Common myeloid progenitor, CD34-positive (primary cell): ENCODE results near the gene TIMM10.

ENCODE experiments used
- CTCF ChIA-PET: fragments of 350-600 bp; sonication (Branson Sonifier 250); formaldehyde crosslinking; loops from one replicate; lab custom pipeline; 2021; ENCODE audit warnings: antibody characterized with exemption; lab: Charles Lee
- POLR2A ChIA-PET: fragments of 350-600 bp; sonication (Branson Sonifier 250); formaldehyde crosslinking; loops from one replicate; lab custom pipeline; 2021; ENCODE audit warnings: antibody characterized with exemption; lab: Charles Lee
- DNase-seq, 3 donors: peaks; one replicate each; pipeline versions ENCODE4 v3.0.0 to v3.0.0-alpha.2; 2013
- H3K27ac ChIP-seq, 2 experiments: 1 replicate in 1 of 2; 2 replicates in 1 of 2; pipeline ENCODE4 v1.7.0; 2013; ENCODE audit warnings: inconsistent platforms in 2 of 2, low read length in 2 of 2, mild to moderate bottlenecking in 2 of 2, low read depth in 1 of 2, moderate library complexity in 1 of 2; ENCODE audit not compliant: severe bottlenecking in 2 of 2, insufficient read depth in 1 of 2, poor library complexity in 1 of 2
- H3K27me3 ChIP-seq, 5 experiments: replicated peaks in 2 of 5; 1 replicate in 3 of 5; 2 replicates in 2 of 5; pipeline versions ENCODE4 v1.6.1 to v1.7.0; 2013; ENCODE audit warnings: low read length in 4 of 5, mild to moderate bottlenecking in 2 of 5, moderate library complexity in 2 of 5, inconsistent platforms in 1 of 5; ENCODE audit not compliant: insufficient read depth in 5 of 5, control insufficient read depth in 4 of 5
- H3K36me3 ChIP-seq, 4 experiments: 1 replicate in 2 of 4; 2 replicates in 2 of 4; pipeline versions ENCODE4 v1.6.1 to v1.7.0; 2013; ENCODE audit warnings: low read length in 3 of 4, control low read depth in 1 of 4, mild to moderate bottlenecking in 1 of 4; ENCODE audit not compliant: control insufficient read depth in 4 of 4, insufficient read depth in 4 of 4
- H3K4me1 ChIP-seq, 4 experiments: 1 replicate in 3 of 4; 2 replicates in 1 of 4; pipeline versions ENCODE4 v1.6.1 to v1.7.1; 2013; ENCODE audit warnings: low read length in 3 of 4, mild to moderate bottlenecking in 3 of 4, control low read depth in 1 of 4, inconsistent platforms in 1 of 4, moderate library complexity in 1 of 4; ENCODE audit not compliant: control insufficient read depth in 4 of 4, insufficient read depth in 4 of 4; ENCODE audit errors: control extremely low read depth in 1 of 4
- H3K4me3 ChIP-seq, 7 experiments: 1 replicate in 4 of 7; 2 replicates in 3 of 7; pipeline versions ENCODE4 v1.5.1 to v1.7.0; 2013; ENCODE audit warnings: mild to moderate bottlenecking in 7 of 7, low read length in 6 of 7, moderate library complexity in 6 of 7, inconsistent platforms in 2 of 7, low read depth in 2 of 7, control low read depth in 1 of 7; ENCODE audit not compliant: insufficient read depth in 4 of 7, control insufficient read depth in 1 of 7; ENCODE audit errors: extremely low read depth in 1 of 7
- H3K9me3 ChIP-seq, 5 experiments: 1 replicate in 4 of 5; 2 replicates in 1 of 5; pipeline versions ENCODE4 v1.6.1 to v1.7.1; 2013; ENCODE audit warnings: low read length in 4 of 5, mild to moderate bottlenecking in 2 of 5, inconsistent platforms in 1 of 5, low read depth in 1 of 5, moderate library complexity in 1 of 5; ENCODE audit not compliant: control insufficient read depth in 4 of 5, insufficient read depth in 2 of 5; ENCODE audit errors: control extremely low read depth in 1 of 5
- WGBS: methylation state at CpG from one replicate; pipeline ENCODE4 v1.1.5; 2013; ENCODE audit not compliant: insufficient coverage; 5-methylcytosine and 5-hydroxymethylcytosine counted together

Gene TIMM10

GRCh38 chr11:57566905-57567514 lies 36.5 kb upstream of the TIMM10 start:
- 0% methylated on average over 8 of the region's 15 CpGs for WGBS
- peak in 2 of 3 donors; percentile 46 to 62 for DNase-seq
- ChIA-PET POLR2A (interaction anchor here (1.6 kb wide), 1 partner anchor 72 kb away, joined by 18 read pairs; no protein-coding TSS in a partner anchor), CTCF (interaction anchor here (0.7 to 9.5 kb wide), 16 partner anchors 9 to 113 kb away, joined by 3 to 401 read pairs (median 6); partner anchors contain the start of genes SERPING1 and SMTNL1)
- Histone ChIP-seq H3K27me3 (no peaks in the 10 kb centered on the region), H3K36me3 (peaks cover 0 to 7% (median 2%) of the 10 kb centered on the region in 4 experiments), H3K27ac (peak overlapping the region; percentile 46 to 76), H3K9me3 (no peaks in the 10 kb centered on the region), H3K4me3 (peak overlapping the region; percentile 76 to 97 (median 94)), H3K4me1 (peaks cover 13 to 55% (median 32%) of the 10 kb centered on the region in 4 experiments)

GRCh38 chr11:57566005-57566904 lies 35.7 kb upstream of the TIMM10 start:
- Histone ChIP-seq H3K36me3 (peaks cover 0 to 7% (median 3%) of the 10 kb centered on the region in 4 experiments), H3K4me1 (peaks cover 10 to 47% (median 26%) of the 10 kb centered on the region in 4 experiments), H3K9me3 (no peaks in the 10 kb centered on the region), H3K27me3 (no peaks in the 10 kb centered on the region), H3K27ac (peak overlapping the region; percentile 62 to 76), H3K4me3 (peak overlapping the region in 6 of 7 experiments; percentile 91 to 97 (median 95))
- 10% methylated on average over 2 of the region's 4 CpGs for WGBS
- ChIA-PET POLR2A (no interaction called here), CTCF (interaction anchor here (1.3 to 9.5 kb wide), 8 partner anchors 8 to 78 kb away, joined by 5 to 401 read pairs (median 22); partner anchors contain the start of gene SERPING1)
- peak; percentile 53 to 83 (median 69) for DNase-seq

- Histone ChIP-seq H3K9me3 (no peaks in the 10 kb centered on the region), H3K36me3 (peaks cover 2 to 34% (median 22%) of the 10 kb centered on the region in 4 experiments), H3K27me3 (no peaks in the 10 kb centered on the region), H3K27ac (peak overlapping the region; percentile 13 to 40), H3K4me3 (no peak overlapping the region), H3K4me1 (peaks cover 10 to 23% (median 19%) of the 10 kb centered on the region in 4 experiments)
- no peak for DNase-seq
- POLR2A ChIA-PET, result interaction anchor here (0.7 kb wide), 1 partner anchor 109 kb away, joined by 3 read pairs; no protein-coding TSS in a partner anchor
- WGBS, result 95% methylated on average over 2 of the region's 4 CpGs
- CTCF ChIA-PET, result interaction anchor here (1.2 to 5.0 kb wide), 3 partner anchors 37 to 82 kb away, joined by 3 to 37 read pairs (median 24); no protein-coding TSS in a partner anchor
These were observed 32.0 kb upstream of the TIMM10 start for GRCh38 chr11:57562596-57562995.

- 95% methylated on average over 4 of the region's 4 CpGs for WGBS
- Histone ChIP-seq H3K27me3 (no peaks in the 10 kb centered on the region), H3K36me3 (peaks cover 5 to 51% (median 38%) of the 10 kb centered on the region in 4 experiments), H3K27ac (no peak overlapping the region), H3K9me3 (no peaks in the 10 kb centered on the region), H3K4me3 (no peak overlapping the region), H3K4me1 (peaks cover 0 to under 1% (median under 1%) of the 10 kb centered on the region in 4 experiments)
- ChIA-PET POLR2A (no interaction called here), CTCF (interaction anchor here (0.8 to 4.1 kb wide), 7 partner anchors 14 to 234 kb away, joined by 3 to 17 read pairs (median 3); no protein-coding TSS in a partner anchor)
- DNase-seq, result no peak
These were observed 29.6 kb upstream of the TIMM10 start for GRCh38 chr11:57560146-57560545.

GRCh38 chr11:57556041-57556440 lies 25.5 kb upstream of the TIMM10 start:
- CTCF ChIA-PET, result interaction anchor here (1.8 to 2.0 kb wide), 2 partner anchors 12 to 85 kb away, joined by 5 read pairs; no protein-coding TSS in a partner anchor
- H3K4me3 ChIP-seq, result no peak overlapping the region
- DNase-seq, result no peak
- POLR2A ChIA-PET, result no interaction called here
- peaks cover 20 to 82% (median 65%) of the 10 kb centered on the region in 4 experiments for H3K36me3 ChIP-seq
- 92% methylated on average over 8 of the region's 8 CpGs for WGBS
- no peaks in the 10 kb centered on the region for H3K4me1 ChIP-seq
- H3K9me3 ChIP-seq, result no peaks in the 10 kb centered on the region
- no peak overlapping the region for H3K27ac ChIP-seq
- no peaks in the 10 kb centered on the region for H3K27me3 ChIP-seq

- Histone ChIP-seq H3K27me3 (no peaks in the 10 kb centered on the region), H3K4me3 (no peak overlapping the region), H3K9me3 (no peaks in the 10 kb centered on the region), H3K36me3 (peaks cover 20 to 88% (median 68%) of the 10 kb centered on the region in 4 experiments), H3K4me1 (no peaks in the 10 kb centered on the region), H3K27ac (no peak overlapping the region)
- DNase-seq, result no peak
- ChIA-PET CTCF (interaction anchor here (0.7 to 2.0 kb wide), 5 partner anchors 11 to 89 kb away, joined by 3 to 5 read pairs (median 3); no protein-coding TSS in a partner anchor), POLR2A (no interaction called here)
- WGBS, result 100% methylated on average over 2 of the region's 2 CpGs
These were observed 24.8 kb upstream of the TIMM10 start for GRCh38 chr11:57555393-57555792.
